K562 treated with DMSO at 1 percent for 24 hours (cell line): ENCODE results near the gene OR4F15. TPM values are rescaled to one million over a fixed set of nuclear protein-coding genes. Genes with fewer than 3 reads are reported as not detected.

Experiments
- total RNA-seq: library from RNA; unstranded; fragments of 300-600 nt; gene quantifications from 2 replicates; pipeline ENCODE4 v1.2.3, GENCODE V29; 2022; ENCODE audit warnings: low read depth; ENCODE audit not compliant: insufficient read depth

Gene OR4F15, protein sequence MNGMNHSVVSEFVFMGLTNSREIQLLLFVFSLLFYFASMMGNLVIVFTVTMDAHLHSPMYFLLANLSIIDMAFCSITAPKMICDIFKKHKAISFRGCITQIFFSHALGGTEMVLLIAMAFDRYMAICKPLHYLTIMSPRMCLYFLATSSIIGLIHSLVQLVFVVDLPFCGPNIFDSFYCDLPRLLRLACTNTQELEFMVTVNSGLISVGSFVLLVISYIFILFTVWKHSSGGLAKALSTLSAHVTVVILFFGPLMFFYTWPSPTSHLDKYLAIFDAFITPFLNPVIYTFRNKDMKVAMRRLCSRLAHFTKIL
- total RNA-seq = not detected in 2 replicates

GRCh38 chr15:101811902-101812301 is at the start of gene OR4F15:
Gene OR4F15 (plus strand): TSS chr15:101812202. CDS start chr15:101818187, 5,985 bp downstream.

GRCh38 chr15:101803209-101803608 is 8.8 kb upstream of the OR4F15 start, which contains the start of gene OR4F6:
Gene OR4F6 (plus strand): TSS chr15:101803509. CDS start chr15:101805720, 2,211 bp downstream.

Other genes starting within 250 kb of the OR4F15 start
- 32.6 and 33.4 TPM in 2 replicates for gene TM2D3, start 159.8 kb upstream of the OR4F15 start, total RNA-seq
- 7.6 and 8.6 TPM in 2 replicates for gene TARS3, start 87.7 kb upstream of the OR4F15 start, total RNA-seq
- gene OR4F6, start 8.7 kb upstream of the OR4F15 start, total RNA-seq = not detected in 2 replicates